ENCODE results near the gene BBS10. TPM values are rescaled to one million over a fixed set of nuclear protein-coding genes. Genes with fewer than 3 reads are reported as not detected.

Gene BBS10
- total and polyA plus RNA-seq, 8 donors, result 1.9 to 6.4 (median 3.1) TPM

- intact Hi-C loops (cut with DNase I), result no loop called here
- Histone ChIP-seq H3K27me3 (no peaks in the 10 kb centered on the region), H3K9me3 (no peaks in the 10 kb centered on the region), H3K36me3 (no peaks in the 10 kb centered on the region), H3K27ac (peak overlapping the region in 1 of 4 donors; percentile 83), H3K4me1 (peaks cover 0 to 6% (median 0%) of the 10 kb centered on the region in 3 donors), H3K4me3 (peak overlapping the region in 3 of 4 donors; percentile 62 to 77 (median 67))
- DNase-seq (no peak), ATAC-seq (peak in 2 of 4 donors; percentile 25 to 65), FAIRE-seq (no peak)
- TF ChIP-seq, protein P1, sequence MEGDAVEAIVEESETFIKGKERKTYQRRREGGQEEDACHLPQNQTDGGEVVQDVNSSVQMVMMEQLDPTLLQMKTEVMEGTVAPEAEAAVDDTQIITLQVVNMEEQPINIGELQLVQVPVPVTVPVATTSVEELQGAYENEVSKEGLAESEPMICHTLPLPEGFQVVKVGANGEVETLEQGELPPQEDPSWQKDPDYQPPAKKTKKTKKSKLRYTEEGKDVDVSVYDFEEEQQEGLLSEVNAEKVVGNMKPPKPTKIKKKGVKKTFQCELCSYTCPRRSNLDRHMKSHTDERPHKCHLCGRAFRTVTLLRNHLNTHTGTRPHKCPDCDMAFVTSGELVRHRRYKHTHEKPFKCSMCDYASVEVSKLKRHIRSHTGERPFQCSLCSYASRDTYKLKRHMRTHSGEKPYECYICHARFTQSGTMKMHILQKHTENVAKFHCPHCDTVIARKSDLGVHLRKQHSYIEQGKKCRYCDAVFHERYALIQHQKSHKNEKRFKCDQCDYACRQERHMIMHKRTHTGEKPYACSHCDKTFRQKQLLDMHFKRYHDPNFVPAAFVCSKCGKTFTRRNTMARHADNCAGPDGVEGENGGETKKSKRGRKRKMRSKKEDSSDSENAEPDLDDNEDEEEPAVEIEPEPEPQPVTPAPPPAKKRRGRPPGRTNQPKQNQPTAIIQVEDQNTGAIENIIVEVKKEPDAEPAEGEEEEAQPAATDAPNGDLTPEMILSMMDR (IDR thresholded peaks at IDR 0.05), result no peak
- WGBS, 2 donors, result 74 to 77% methylated on average over 4 of the region's 4 CpGs
These were observed 1.3 kb downstream of the BBS10 start for GRCh38 chr12:76346798-76347420.

GRCh38 chr12:76346236-76346635, 2.0 kb downstream of the BBS10 start:
- Histone ChIP-seq H3K36me3 (no peaks in the 10 kb centered on the region), H3K4me1 (peaks cover 0 to 6% (median 0%) of the 10 kb centered on the region in 3 donors), H3K9me3 (no peaks in the 10 kb centered on the region), H3K4me3 (no peak overlapping the region), H3K27me3 (no peaks in the 10 kb centered on the region), H3K27ac (no peak overlapping the region)
- ATAC-seq (no peak), DNase-seq (no peak), FAIRE-seq (no peak)
- WGBS, 2 donors, result 88 to 93% methylated on average over 4 of the region's 4 CpGs
- intact Hi-C loops (cut with DNase I), result no loop called here
- TF ChIP-seq, protein P1 (IDR thresholded peaks at IDR 0.05), result no peak

DNA sequence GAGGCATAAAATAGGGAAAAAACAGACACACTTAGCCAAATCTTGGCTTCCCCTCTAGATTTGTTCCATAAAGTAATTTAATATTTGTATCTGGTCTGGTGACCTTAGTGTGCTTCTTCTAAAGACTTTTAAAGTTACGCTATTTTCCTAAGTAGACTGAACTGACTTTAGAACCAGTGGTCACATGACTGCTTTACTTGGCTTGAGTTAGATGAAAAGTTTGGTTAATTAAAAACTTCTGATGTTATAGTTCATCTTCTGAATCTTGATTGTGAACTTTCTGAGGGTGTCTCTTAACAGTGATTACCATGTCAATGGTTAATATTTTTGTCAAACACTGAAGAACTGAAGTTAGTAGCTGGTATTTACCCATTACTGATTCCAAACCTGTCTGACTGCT, 2.6 kb downstream of the BBS10 start:
- TF ChIP-seq, protein P1 (IDR thresholded peaks at IDR 0.05), result no peak
- no peak for DNase-seq
- intact Hi-C loops (cut with DNase I), result no loop called here
- H3K27ac ChIP-seq, result no peak overlapping the region
- no peak overlapping the region for H3K4me3 ChIP-seq
- 94 to 95% methylated on average over 1 of the region's 1 CpG for WGBS, 2 donors
- H3K27me3 ChIP-seq, result no peaks in the 10 kb centered on the region
- H3K9me3 ChIP-seq, result no peaks in the 10 kb centered on the region
- H3K4me1 ChIP-seq, result peaks cover 0 to 6% (median 0%) of the 10 kb centered on the region in 3 donors
- H3K36me3 ChIP-seq, result no peaks in the 10 kb centered on the region
- ATAC-seq, result no peak
- FAIRE-seq, result no peak

DNA sequence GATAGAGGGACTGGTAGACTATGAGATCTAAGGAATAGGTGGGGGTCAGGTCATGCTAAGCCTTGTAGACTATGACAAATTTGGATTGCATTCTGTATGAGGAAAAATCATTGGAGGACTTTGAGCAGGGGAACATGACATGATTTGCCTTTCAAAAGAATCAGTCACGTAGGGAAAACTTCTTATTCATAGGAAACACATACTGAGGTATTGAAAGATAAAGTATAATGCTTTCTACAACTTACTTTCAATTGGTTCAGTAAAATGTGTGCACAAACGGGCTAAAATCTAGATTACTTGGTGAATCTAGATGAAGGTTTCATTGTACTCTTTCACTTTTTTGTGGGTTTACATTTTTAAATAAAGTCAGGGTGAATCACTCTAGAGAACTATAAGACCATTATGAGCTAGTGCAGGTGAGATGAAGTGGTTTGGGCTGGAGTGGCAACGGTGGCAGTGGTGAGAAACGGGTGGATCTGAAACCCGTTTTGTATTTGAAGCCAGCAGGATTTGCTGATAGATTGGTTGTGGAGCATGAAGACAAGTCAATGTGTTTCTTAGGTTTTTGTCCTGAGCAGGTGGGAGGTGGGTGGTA, 6.7 kb downstream of the BBS10 start:
- intact Hi-C loops (cut with DNase I), result no loop called here

More for the DNA sequence above, 6.7 kb downstream of the BBS10 start:
- no peaks in the 10 kb centered on the region for H3K4me1 ChIP-seq
- no peak overlapping the region for H3K27ac ChIP-seq
- no peak overlapping the region for H3K4me3 ChIP-seq
- TF ChIP-seq, protein P1 (IDR thresholded peaks at IDR 0.05), result no peak
- 79 to 86% methylated on average over 5 of the region's 5 CpGs for WGBS, 2 donors
- FAIRE-seq (no peak), ATAC-seq (no peak), DNase-seq (no peak)
- no peaks in the 10 kb centered on the region for H3K27me3 ChIP-seq
- no peaks in the 10 kb centered on the region for H3K9me3 ChIP-seq
- H3K36me3 ChIP-seq, result no peaks in the 10 kb centered on the region

Data from pancreas (tissue), 10 donors.